Measurements from ENCODE around the gene QPRT. TPM values are rescaled to one million over a fixed set of nuclear protein-coding genes. Genes with fewer than 3 reads are reported as not detected.
A peak's percentile ranks its signal among the peaks of the same experiment; 100 is the strongest.

The QPRT gene
- total and polyA plus RNA-seq, 2 of the 8 experiments (the other 6 are each of a cell fraction or from before 2014, with no cell fraction given) = 89.0 to 102 TPM

DNA sequence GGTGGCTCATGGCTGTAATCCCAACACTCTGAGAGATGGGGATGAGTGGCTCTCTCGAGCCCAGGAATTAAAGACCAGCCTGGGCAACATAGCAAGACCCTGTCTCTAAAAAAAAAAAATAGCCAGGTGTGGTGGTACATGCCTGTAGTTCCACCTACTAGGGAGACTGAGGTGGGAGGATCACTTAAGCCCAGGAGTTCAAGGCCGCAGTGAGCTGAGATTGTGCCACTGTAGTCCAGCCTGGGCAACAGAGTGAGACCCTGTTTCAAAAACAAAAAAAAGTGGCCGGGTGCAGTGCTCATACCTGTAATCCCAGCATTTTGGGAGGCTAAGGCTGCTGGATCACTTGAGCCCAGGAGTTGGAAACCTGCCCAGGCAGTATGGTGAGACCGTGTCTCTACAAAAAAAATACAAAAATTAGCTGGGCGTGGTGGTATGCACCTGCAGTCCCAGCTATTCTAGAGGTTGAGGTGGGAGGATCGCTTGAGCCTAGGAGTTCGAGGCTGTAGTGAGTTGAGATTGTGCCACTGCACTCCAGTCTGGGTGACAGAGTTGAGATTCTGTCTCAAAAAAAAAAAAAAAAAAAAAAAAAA is 63.8 kb downstream of the QPRT start:
- Histone ChIP-seq H3K18ac (ENCODE audit: extremely low read depth, low read length) (no peak overlapping the region), H3K4me3 (ENCODE audit: extremely low read depth in 1 of 4, insufficient read depth in 2 of 4, low read depth in 3 of 4, low read length in 4 of 4) (no peak overlapping the region), H3K14ac (ENCODE audit: insufficient read length) (no peak overlapping the region), H3K36me3 (ENCODE audit: control insufficient read depth in 2 of 4, insufficient read depth in 4 of 4, low read length in 3 of 4) (peaks cover 0 to 5% (median under 1%) of the 10 kb centered on the region in 4 experiments; a peak in 4 of 8 replicates), H4K5ac (ENCODE audit: insufficient read length, low read depth, low read length) (no peak overlapping the region), H2BK12ac (ENCODE audit: low read depth, low read length) (no peak overlapping the region), H3K9me3 (ENCODE audit: insufficient read depth in 2 of 2, low read depth in 1 of 2, low read length in 1 of 2) (0 out of 4 replicates have a peak, but pooled peaks cover 0 to 1% of the 10 kb centered on the region in 2 experiments), H3K23ac (ENCODE audit: insufficient read length) (no peak overlapping the region), H2BK20ac (ENCODE audit: low read length) (no peak overlapping the region), H3K79me2 (ENCODE audit: control insufficient read depth in 1 of 2, insufficient read depth in 2 of 2, low read length in 2 of 2) (no peaks in the 10 kb centered on the region), H2BK15ac (ENCODE audit: low read length) (no peak overlapping the region), H4K91ac (replicated peaks; ENCODE audit: insufficient read length, low read length) (no peak overlapping the region), H3K27me3 (replicated peaks in 1 of 4; ENCODE audit: control insufficient read depth in 3 of 4, extremely low read depth in 1 of 4, insufficient read depth in 3 of 4, low read length in 3 of 4) (no peaks in the 10 kb centered on the region), H4K20me1 (replicated peaks in 1 of 2; ENCODE audit: control insufficient read depth in 1 of 2, insufficient read depth in 2 of 2, low read length in 2 of 2) (peaks cover 12 to 21% of the 10 kb centered on the region in 2 experiments), H2BK120ac (replicated peaks; ENCODE audit: low read depth, low read length) (no peak overlapping the region), H2BK5ac (ENCODE audit: low read depth, low read length) (no peak overlapping the region), H2AFZ (ENCODE audit: low read length) (no peak overlapping the region), H4K8ac (ENCODE audit: extremely low read depth, insufficient read depth, low read length) (no peak overlapping the region), H3K79me1 (ENCODE audit: low read depth, low read length) (0 out of 2 replicates have a peak, but pooled peaks cover 2% of the 10 kb centered on the region), H3K23me2 (ENCODE audit: low read depth, low read length) (peaks cover 3% of the 10 kb centered on the region; the same call in 1 of the 2 replicates), H3K4me1 (replicated peaks in 1 of 4; ENCODE audit: control insufficient read depth in 3 of 4, insufficient read depth in 4 of 4, low read length in 3 of 4) (peaks cover 0 to 4% (median 2%) of the 10 kb centered on the region in 4 experiments; a peak in 4 of 7 replicates), H3K56ac (replicated peaks; ENCODE audit: insufficient read length, low read depth, low read length) (no peak overlapping the region), H3K4me2 (ENCODE audit: insufficient read depth in 1 of 2, low read depth in 2 of 2, low read length in 2 of 2) (no peak overlapping the region), H3K9ac (replicated peaks in 1 of 4; ENCODE audit: extremely low read depth in 1 of 4, low read depth in 3 of 4, low read length in 3 of 4) (no peak overlapping the region), H2AK5ac (ENCODE audit: low read depth, low read length) (no peak overlapping the region), H3K27ac (ENCODE audit: low read depth, low read length) (no peak overlapping the region), H3K4ac (replicated peaks; ENCODE audit: insufficient read length, low read depth, low read length) (no peak overlapping the region)
- 86% methylated on average over 7 of the region's 7 CpGs; no CpG with 5 or more reads in 1 of the 2 experiments for WGBS, 2 experiments (ENCODE audit: extremely low coverage in 1 of 2, insufficient coverage in 1 of 2, insufficient read length in 1 of 2, insufficient replicate concordance in 2 of 2, low coverage in 1 of 2, low lambda C conversion rate in 2 of 2, missing lambda C conversion rate in 1 of 2)
- POLR2A ChIA-PET (ENCODE audit: partially characterized antibody) = interaction anchor here (0.6 to 4.0 kb wide), 11 partner anchors 8 to 62 kb away, joined by 3 to 25 read pairs (median 8); partner anchors contain the start of genes KIF22 and ZG16
- FAIRE-seq = no peak
- CTCF ChIA-PET (ENCODE audit: partially characterized antibody) = interaction anchor here (1.2 kb wide), 1 partner anchor 43 kb away, joined by 3 read pairs; no protein-coding TSS in a partner anchor
- no peak for DNase-seq (ENCODE audit: low read depth in 1 of 2, low spot score in 2 of 2)
- TF ChIP-seq, protein P1, sequence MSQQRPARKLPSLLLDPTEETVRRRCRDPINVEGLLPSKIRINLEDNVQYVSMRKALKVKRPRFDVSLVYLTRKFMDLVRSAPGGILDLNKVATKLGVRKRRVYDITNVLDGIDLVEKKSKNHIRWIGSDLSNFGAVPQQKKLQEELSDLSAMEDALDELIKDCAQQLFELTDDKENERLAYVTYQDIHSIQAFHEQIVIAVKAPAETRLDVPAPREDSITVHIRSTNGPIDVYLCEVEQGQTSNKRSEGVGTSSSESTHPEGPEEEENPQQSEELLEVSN (IDR thresholded peaks at IDR 0.05) = no peak
- TF ChIP-seq POLR2AphosphoS5 (IDR thresholded peaks at IDR 0.05; ENCODE audit: low read depth, low read length) (0 out of 2 replicates have a peak, but pooled peaks have one; percentile 32), RAD21 (IDR thresholded peaks at IDR 0.05 in 1 of 2, conservative IDR thresholded peaks at IDR 0.05 in 1 of 2; ENCODE audit: low read depth in 2 of 2, low read length in 2 of 2) (no peak), SRF (IDR thresholded peaks at IDR 0.05; ENCODE audit: low read depth, low read length) (no peak), KDM5A (IDR thresholded peaks at IDR 0.05; ENCODE audit: low read length) (no peak), TAF1 (IDR thresholded peaks at IDR 0.05; ENCODE audit: low read depth, low read length) (no peak), TBP (IDR thresholded peaks at IDR 0.05; ENCODE audit: low read depth, low read length) (no peak), HDAC2 (IDR thresholded peaks at IDR 0.05; ENCODE audit: borderline replicate concordance in 1 of 2, low read depth in 2 of 2, low read length in 2 of 2) (0 out of 4 replicates have a peak, but pooled peaks of 1 of the 2 experiments have one; percentile 36)
